Hippocampal formation (tissue), 2 donors: ENCODE results near the gene C3orf20.

Experiments
- DNase-seq, 2 donors: peaks; one replicate each; lab custom pipeline; 2025; lab: John Stamatoyannopoulos, UW

C3orf20 gene

DNA sequence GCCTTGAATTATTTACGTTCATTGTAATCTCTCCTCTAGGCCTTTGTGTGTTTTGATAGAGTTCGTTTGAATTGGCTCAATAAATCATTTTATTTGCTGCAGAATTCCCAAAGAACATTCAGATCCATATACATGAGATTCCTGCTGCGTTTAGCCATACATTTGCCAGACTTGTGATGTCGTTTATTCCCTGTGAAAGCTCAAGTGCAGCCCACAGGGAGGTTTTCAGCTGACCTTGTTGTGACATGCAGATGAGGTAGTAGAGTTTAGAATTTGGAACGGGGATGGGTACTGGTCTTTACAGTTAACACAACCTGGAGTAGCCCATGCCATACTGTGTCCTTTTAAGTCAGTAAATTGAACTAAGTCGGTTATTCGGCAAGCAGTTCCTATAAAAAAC lies at the start of gene C3orf20:
Gene C3orf20, plus strand, starts transcription at position 301 of the 400 bp plus-strand sequence. CDS start 7,573 bp downstream, outside the sequence.
- no peak for DNase-seq

GRCh38 chr3:14625443-14625842 lies 49.5 kb upstream of the C3orf20 start:
- no peak for DNase-seq

- DNase-seq: no peak
Observed at GRCh38 chr3:14627815-14628214, 47.1 kb upstream of the C3orf20 start.

DNA sequence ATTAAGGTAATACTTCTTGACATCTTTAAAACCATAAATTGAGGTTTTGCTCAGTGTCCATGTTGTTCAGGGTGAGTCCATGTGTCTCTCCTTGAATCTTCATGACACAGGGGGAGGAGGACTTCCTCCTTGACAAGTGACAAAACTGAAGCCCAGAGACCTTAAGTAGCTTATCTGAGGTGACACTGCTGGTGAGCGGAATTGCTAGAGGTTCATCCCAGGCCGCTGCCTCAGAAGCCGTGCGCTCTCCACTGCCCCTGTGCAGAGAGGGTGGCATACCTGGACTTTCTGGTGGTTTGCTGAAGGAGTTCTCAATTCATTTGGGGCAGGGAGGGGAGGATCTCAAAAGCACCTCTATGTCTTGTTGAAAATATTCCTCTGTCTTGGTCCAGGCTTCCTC lies 46.5 kb upstream of the C3orf20 start:
- no peak for DNase-seq

DNA sequence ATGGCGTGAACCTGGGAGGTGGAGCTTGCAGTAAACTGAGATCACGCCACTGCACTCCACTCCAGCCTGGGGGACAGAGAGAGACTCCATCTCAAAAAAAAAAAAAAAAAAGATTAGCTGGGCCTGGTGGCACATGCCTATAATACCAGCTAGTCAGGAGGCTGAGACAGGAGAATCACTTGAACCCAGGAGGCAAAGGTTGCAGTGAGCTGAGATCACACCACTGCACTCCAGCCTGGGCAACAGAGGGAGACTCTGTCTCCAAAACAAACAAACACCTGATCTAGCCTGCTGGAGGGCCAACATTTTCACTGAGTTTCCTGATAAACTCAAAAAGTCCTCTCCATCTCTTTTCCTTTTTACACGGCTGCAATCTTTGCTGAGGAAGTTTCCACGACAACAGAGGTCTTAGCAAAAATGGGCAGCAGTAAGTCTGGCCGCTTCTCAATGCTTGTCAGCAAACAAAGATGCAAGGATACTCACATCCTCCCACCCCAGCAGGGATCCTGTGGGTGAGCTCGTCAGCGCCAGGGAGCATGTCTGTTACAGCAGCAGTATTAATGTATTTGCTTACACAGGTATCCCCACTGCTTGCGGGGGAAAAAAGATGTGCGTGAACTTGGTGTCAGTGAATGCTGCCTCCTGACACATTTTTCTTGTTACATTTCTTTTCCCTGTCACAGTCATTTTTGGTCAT lies 44.4 kb upstream of the C3orf20 start:
- no peak for DNase-seq

GRCh38 chr3:14631101-14631497 lies 43.8 kb upstream of the C3orf20 start:
- DNase-seq: no peak

- no peak for DNase-seq
Observed at GRCh38 chr3:14631687-14632441, 43.1 kb upstream of the C3orf20 start.

- DNase-seq: no peak
Observed at GRCh38 chr3:14632442-14632930, 42.5 kb upstream of the C3orf20 start.

DNA sequence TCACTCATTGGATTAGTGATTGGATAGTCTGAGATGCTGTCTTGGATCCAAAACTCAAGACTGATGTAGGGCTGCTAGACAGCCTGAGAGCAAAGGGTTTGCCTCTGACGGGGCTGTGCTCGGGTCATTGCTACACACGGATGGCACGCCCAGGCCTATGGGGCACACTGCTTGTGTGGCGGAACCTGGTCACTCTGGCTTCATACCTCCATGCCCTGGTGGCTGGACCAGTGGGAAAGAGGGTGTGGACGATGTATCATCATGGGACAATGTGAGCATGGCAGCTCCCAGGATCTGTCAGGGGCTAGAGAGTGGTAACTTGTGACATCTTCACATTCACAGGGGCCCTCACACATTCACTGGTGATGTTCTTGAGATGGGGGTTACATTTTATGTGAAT lies 41.5 kb upstream of the C3orf20 start:
- no peak for DNase-seq

DNA sequence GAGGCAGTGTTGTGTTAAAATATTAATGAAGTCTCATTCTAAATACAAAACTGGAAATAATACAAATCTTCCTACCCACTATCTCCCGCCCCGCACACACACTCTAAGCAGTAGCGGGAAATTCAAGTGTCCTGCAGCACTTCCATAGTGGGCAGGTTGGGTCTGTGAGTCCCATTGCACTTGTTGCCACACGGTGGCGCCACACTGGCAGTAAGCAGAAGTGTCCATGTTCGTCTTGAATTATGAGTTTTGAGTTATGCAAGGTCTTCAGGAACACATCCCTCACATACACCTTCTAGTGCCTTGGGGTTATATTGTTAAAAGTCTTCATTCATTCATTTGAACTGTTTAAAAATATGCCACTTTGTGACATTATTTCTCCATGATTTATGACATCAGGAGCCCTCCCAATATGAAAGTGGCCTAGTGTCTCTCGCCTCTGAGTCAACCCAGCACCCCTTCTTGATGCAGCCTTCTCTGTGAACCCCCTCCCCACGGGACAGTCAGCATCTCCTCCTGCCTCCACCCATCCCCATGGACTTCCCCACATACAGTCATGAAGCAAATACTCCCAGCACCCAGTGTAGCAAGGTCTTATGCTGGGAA lies 41.0 kb upstream of the C3orf20 start:
- DNase-seq: no peak

DNA sequence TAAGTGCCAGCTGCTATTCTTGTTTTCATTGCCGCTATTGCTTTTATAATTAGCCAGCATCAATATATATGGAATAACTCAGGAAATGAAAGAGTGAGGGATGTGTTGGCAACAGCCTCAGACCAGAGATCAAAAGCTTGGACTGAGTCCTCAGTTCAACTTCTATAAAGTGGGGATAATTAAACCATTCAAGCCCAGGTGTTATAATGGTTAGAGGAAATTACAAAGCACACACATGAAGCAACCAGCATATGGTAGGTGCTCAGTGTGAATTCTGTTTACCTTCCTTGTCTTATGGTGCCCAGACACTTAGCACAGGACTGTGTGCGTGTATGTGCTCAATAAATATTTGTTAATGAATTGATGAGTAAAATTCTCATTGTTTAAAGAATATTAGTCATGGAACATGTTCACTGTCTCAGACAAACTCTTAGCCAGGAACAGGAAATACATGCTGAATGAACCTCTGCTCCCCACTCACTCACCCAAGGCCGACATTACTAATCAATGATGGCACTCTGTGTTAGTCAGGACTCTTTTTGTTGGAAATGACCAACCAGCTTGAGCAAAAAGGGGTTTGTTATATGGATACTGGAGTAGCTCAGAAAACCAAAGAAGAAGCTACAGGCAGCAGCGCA lies 40.1 kb upstream of the C3orf20 start:
- no peak for DNase-seq

- DNase-seq: no peak
Observed at GRCh38 chr3:14636496-14637087, 38.3 kb upstream of the C3orf20 start.

- no peak for DNase-seq
Observed at GRCh38 chr3:14640157-14640562, 34.8 kb upstream of the C3orf20 start.

- DNase-seq: no peak
Observed at GRCh38 chr3:14640734-14641133, 34.2 kb upstream of the C3orf20 start.

- DNase-seq: no peak
Observed at GRCh38 chr3:14641346-14641745, 33.6 kb upstream of the C3orf20 start.

- no peak for DNase-seq
Observed at GRCh38 chr3:14645453-14645852, 29.5 kb upstream of the C3orf20 start.

- no peak for DNase-seq
Observed at GRCh38 chr3:14646131-14646573, 28.8 kb upstream of the C3orf20 start.

DNA sequence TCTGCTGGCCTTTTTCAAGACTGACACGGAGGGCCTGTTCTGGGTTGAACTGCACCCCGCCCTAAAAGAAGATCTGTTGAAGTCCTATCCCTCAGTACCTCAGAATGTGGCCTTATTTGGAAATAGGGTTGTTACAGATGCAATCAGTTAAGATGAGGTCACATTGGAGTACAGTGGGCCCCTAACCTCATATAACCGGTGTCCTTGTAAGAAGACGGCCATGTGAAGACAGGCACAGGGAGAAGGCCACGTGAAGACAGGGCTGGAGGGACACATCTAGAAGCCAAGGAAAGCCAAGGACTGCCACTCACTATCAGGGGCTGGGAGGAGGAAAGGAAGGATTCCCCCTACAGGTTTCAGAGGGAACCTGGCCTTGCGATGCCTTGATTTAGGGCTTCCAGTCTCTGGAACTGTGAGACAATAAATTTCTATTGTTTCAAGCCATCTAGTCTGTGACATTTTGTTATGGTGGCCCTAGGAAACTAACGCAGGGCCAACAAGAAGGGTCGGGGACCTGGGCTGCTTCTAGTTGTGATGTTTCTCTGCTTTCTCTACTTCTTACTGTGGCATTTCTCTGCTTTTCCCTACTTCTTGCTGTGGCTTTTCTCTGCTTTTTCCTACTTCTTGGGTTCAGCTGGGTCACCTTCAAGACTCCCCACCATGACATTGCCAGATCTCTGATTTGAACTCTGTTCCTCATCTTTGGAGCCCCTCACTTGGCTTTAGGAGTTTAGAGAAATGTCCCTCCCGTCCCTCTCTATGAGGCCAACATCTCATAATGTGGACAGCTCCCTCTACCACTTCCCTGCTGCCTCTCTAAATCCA lies 28.1 kb upstream of the C3orf20 start:
- no peak for DNase-seq

- no peak for DNase-seq
Observed at GRCh38 chr3:14647976-14648955, 26.7 kb upstream of the C3orf20 start.

DNA sequence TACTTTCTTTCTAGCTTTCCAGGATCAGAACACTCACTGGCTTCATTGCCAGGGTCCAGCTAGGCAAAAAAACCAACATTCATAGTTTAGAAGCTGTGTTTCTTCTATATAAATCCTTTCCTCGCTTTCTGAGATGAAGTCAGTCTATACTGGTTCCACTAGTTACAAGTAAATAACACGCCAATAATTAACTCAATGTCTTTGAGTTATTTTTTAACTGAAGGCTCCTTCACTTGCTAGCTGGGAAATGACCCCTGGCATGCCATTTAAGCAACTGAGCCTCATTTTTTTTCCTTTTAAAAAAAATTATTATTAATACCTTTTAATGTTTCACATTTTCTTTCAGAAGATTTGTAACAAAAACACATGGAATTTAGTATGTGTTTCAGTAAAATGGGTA lies 25.5 kb upstream of the C3orf20 start:
- no peak for DNase-seq
